H4 (cell line): ENCODE measurements around the gene BCAP31. TPM values are rescaled to one million over a fixed set of nuclear protein-coding genes. Genes with fewer than 3 reads are reported as not detected.
"Not testable (repeated sequence)": the region's sequence is repeated elsewhere in the genome, so short reads cannot be mapped to it uniquely, and the experiment has no call there.

Experiments used
- DNase-seq: peaks from one replicate; pipeline ENCODE4 v3.0.0-alpha.2; 2015; ENCODE audit warnings: low spot score
- total RNA-seq: library from RNA; depleted of rRNA; stranded (reverse); fragments of >200 nt; shearing (Covaris generic); gene quantifications from 2 replicates; pipeline ENCODE4 v1.2.3, GENCODE V29; 2014

Gene BCAP31
- total RNA-seq, 1 experiment from 2014 or later, result 264 TPM

DNA sequence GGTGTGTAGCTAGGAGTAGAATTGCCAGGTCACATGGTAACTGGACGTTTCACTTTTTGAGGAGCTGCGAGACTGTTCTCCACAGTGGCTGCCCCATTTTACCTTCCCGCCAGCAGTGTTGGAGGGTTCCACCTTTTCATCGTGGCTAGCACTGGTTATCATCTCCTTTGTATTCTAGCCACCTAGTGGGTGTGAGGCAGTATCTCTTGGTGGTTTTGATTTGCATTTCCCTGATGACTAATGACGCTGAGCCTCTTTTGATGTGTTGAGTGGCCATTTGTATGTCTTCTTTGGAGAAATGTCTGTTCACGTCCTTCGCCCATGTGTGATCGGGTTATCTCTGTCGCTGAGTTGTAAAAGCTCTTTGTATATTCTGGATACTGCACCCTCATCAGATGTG, 11.1 kb upstream of the BCAP31 start:
- DNase-seq, result no peak

DNA sequence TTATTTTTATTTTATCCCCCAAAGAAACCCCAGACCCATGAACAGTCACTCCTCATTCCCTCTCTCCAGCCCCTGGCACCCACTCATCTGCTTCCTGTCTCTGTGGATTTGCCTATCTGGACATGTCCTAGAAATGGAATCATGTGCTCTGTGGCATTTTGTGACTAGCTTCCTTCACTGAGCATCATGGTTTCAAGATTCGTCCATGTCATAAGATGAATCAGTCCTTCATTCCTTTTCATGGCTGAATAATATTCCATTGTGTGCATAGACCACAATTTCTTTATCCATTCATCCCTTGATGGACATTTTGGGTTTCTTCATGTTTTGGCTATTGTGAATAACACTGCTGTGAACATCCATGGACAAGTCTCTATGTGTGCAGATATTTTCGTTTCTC, 10.7 kb upstream of the BCAP31 start:
- no peak for DNase-seq

DNA sequence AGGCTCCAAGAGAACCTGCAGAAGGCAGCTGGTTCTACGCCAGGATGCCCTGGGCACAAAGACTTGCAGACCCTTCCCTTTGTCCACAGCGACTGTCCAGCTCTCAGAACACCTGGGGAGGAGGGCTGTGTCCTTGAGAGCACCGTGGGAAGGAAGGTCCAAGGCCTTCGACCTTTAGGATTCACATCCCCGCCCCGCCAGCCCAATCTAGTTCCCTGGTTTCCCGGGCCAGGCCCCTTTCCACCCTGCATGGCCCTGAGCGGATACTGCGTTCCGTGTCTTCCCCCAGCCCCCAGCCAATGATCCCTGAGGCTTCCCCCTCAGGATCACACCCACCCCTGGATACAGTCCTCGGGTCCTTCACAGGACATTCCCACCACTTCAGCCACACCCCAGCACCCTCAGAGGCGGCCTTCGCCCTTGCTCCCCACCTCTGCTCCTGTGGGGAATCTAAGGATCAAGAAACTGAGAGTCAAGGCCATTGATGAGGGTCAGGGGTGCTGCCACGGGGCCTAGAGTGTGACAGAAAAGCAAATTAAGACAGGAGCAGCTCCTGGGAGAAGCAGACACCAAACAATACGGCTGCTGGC, 9.6 kb upstream of the BCAP31 start:
- no peak for DNase-seq

DNA sequence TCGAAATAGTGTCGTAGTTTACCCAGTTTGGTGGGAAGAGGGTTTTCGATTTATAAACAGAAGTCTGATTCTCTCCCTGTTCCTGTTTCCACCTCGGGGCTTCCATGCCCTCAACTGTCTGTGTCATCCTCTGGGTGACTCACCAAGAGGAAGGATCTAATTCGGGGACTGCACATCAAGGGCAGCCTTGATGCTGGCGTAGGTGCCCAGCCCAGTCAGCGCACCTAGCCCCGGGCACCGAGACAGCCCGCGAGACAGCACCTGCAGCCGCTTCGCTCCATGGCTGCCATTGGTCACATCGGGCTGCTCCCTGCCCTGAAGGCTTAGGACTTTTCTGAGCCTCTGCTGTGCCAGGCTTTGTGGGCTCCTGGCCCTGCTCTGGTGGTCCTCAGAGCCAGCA, 8.2 kb upstream of the BCAP31 start:
- no peak for DNase-seq

DNA sequence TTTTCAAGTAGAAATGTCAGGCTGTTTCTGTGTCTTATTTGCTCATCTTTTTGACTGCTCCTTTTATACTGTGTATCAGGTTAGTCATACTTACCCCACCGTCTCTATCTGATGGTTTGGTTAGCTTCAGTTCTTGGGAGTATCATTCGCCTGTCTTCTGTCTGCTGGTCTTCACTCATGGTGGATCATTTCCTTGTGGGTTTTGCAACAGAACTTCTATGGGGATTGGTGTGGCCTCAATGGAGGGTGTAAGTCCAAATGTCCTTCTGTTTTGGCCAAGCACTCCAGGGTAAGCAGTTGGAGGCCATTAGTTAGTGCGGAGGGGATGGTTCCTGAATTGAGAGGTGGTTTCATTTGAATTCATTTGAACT, 7.6 kb upstream of the BCAP31 start:
- no peak for DNase-seq

DNA sequence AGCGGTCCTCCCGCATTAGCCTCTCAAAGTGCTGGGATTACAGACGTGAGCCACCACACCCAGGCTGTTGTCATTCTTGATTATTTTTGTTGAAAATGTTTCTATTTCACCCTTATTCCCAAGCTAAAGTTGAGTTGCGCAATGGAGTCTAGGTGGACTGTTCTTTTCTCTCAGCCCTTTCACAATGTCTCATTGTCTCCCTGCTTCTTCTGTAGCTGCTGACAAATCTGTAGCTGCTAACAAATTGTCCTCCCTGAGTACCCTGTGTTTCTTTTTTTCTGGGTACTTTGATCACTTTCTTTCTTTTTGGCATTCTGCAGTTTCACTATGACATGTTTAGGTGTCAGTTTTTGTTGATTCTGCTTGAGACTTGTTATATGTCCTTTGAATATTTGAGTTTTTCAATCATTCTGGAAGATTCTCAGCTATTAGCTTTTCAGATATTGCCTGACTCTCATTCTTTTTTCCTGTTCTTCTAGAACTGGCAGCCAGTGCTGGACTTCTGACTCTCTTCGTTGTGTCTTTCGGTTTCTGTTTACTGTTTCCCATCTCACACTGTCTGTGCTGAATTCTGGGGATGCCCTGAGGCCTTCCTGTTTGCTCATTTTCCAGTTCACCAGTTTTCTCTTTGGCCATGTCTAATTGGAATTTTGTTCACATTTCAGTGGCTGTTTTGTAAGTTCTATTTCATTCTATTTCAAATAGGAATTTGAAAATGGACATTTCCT, 7.1 kb upstream of the BCAP31 start:
- DNase-seq, result no peak

DNA sequence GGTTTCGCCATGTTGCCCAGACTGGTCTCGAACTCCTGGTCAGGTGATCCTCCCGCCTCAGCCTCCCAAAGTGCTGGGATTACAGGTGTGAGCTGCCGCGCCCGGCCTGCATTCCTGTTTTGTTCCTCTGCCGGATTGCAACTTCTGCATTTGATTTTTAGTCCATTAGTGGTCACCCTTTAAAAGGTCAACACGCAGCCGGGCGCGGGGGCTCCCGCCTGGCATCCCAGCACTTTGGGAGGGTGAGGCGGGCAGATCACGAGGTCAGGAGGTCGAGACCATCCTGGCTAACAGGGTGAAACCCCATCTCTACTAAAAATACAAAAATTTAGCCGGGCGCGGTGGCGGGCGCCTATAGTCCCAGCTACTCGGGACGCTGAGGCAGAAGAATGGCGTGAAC, 5.9 kb upstream of the BCAP31 start:
- not testable (repeated sequence) for DNase-seq

DNA sequence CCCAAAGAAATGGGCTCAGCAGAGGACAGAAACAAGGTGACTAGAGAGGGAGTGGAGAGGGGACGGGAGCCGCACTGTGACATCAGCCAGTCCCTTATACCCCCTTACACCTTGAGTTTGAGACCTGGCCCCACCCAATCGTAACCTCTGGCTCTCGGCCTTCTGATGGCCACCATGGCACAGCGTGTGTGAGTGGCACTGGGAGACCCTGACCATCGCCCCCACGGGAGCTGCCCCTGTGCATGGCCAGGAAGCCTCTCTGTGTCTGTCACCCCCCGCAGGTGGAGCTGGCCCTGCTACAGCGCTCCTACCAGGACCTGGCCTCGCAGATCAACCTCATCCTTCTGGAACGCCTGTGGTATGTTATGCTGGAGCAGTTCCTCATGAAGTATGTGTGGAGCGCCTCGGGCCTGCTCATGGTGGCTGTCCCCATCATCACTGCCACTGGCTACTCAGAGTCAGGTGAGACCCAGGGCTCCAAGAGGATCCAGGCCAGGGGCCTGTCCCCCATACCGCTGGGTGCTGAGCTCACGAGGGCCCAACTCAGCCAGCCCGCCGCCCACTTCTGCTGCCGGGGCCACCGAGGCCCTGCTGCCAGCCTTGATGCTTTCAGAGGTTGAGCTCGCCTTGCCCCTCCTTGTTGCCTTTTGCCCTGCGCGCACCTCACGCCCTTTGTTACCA, 4.9 kb upstream of the BCAP31 start:
- DNase-seq, result no peak

DNA sequence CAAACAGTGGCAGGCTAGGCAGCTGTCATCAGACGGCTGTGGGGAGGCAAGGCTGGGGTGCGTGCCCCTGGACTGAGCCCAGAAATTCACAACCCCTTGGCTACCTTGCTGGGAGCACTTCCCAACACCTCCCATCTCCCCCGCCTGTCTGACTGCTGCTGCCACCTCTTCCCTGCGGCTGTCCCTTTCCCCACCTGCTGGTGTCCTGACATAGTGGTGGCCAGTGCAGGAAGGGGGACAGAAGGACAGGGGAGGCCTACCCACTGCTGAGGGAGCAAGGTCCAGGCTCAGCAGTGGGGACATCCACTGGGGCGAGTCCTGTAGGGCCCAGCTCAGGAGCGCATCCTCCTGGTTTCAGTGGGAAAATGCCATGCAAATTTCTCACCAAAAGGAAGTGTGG, 3.9 kb upstream of the BCAP31 start:
- no peak for DNase-seq

DNA sequence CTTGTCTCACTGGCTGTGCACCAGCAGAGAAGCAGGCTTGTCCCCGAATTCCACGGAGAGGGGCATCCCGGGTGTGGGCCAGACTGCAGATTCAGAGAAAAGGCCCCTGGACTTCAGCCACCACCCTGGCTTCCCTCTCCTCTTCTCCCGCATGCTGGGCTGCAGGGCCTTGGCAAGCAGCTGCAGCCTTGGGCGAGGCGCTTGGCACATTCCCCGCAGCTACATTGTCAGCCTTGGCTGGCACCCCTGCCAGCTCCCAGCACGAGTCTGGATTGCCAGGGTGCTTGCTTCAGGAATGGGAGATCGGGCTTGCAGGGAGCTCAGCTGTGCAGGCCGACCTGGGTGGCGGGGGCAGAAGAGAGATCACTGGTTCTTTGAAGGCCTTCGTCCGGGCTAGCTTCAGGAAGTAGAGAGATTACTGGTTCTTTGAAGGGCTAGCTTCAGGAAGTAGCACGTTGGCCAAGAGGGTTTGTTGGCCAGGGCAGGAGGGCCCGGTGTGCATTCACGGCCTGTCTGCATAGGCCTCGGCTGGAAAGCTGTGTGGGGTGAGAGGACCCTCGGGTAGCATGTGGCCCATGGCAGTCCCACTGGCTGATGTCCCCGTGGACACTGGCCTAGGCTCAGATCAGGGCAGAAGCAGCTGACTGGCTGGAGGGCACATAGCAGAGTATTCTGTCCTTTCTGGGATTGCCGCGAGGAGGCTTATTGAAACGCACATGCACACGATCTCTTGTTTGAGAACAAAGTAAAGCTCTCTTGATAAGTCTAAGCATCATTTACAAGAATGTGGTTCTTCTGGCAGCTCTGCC, 3.1 kb upstream of the BCAP31 start:
- peak; percentile 16 for DNase-seq

DNA sequence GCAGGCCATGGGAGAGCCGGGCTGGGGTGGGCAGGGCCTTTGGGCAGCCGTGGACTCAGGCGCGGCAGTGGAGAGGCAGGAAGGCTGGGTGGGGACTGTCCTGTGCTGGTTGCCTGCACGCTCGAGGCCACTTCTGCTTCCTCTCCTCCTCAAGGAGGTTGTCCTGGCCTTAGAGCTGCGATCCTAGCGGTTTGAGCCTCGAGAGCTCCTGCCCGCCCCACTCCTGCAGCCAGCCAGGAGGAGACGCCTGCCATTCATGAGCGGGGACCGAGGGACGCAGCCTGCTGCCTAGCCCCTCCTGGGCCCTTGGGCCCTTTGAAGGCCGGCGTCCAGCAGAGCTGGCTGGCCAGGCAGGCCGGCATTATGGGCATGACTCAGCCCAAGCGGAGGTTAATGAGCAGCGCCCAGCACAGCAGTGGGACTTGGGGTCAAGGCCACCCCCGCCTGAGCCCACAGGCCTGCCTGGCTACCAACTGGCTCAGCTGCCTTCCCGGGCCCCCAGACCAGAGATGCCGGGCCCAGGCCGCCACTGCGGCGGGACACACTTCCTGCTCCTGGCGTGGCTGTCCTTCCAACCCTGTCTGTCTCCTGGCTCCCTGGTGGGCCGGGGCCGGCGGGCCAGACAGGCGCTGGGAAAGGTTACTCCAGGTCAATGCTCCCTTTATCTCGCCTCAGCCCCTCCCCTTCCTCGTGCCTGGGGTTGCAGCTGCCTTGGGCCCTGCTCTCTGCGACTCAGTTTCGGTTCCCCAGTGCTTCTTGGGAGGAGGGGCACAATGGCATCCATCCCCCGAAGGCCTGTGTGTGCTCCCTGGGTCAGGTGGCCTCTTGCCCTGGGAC, 2.3 kb upstream of the BCAP31 start:
- DNase-seq, result peak; percentile 68

DNA sequence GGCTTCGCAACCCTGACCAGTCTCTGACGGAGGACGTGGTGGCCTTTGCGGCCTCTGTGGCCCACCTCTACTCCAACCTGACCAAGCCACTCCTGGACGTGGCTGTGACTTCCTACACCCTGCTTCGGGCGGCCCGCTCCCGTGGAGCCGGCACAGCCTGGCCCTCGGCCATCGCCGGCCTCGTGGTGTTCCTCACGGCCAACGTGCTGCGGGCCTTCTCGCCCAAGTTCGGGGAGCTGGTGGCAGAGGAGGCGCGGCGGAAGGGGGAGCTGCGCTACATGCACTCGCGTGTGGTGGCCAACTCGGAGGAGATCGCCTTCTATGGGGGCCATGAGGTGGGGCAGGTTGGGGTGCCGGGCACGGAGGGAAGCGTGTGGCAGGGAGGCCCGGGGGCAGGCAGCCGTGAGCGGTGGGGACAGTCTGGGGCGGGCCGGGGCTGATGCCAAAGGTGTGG, 1.7 kb upstream of the BCAP31 start:
- no peak for DNase-seq

DNA sequence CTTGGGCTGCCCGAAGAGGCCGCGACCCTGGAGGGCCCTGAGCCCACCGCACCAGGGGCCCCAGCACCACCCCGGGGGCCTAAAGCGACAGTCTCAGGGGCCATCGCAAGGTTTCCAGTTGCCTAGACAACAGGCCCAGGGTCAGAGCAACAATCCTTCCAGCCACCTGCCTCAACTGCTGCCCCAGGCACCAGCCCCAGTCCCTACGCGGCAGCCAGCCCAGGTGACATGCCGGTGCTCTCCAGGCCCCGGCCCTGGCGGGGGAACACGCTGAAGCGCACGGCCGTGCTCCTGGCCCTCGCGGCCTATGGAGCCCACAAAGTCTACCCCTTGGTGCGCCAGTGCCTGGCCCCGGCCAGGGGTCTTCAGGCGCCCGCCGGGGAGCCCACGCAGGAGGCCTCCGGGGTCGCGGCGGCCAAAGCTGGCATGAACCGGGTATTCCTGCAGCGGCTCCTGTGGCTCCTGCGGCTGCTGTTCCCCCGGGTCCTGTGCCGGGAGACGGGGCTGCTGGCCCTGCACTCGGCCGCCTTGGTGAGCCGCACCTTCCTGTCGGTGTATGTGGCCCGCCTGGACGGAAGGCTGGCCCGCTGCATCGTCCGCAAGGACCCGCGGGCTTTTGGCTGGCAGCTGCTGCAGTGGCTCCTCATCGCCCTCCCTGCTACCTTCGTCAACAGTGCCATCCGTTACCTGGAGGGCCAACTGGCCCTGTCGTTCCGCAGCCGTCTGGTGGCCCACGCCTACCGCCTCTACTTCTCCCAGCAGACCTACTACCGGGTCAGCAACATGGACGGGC, 1.0 kb upstream of the BCAP31 start:
- DNase-seq, result no peak

DNA sequence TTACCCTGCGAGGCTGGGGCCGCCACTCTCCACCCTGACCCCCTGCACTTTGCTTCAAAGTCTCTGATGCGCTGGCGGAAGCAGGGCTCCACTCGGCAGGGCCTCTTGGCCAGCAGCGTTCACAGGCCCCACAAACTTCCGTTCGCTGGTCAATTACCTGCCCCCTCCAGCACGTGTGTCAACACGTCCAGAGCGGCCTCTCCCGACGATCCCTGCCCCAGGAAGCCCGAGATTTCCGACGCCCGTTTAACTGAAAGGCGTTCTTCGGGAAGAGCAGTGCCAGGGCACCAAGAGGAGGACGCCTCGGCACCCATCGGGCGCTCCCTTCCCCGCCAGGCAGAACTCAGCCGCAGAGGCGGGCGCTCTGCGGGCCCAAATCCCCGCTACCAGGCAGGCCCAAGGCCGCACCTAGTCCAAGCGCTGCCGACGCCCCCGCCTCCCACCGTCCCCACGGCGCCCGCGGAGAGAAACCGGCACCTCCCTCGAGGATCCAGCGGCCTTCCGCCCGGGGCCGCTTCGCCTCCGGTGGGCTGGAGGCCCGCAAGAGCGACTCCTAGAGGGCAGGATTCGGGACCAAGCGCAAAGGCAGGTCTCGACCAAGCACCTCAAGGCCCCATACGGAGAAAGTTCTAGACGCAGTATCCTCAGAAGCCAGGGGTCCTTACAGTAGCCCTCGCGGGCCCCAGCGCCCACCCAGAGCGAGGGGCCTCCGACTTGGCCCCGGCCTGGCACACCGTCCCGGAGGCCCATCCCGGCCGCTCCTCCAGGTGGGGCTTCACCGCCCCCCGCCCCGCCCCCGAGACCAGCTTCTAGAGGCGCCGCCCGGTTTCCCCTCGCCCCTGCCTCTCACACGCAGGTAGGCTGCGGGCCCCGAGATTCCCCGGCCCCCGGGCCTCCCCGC, 586 bp downstream of the BCAP31 start:
- DNase-seq, result peak; percentile 37

DNA sequence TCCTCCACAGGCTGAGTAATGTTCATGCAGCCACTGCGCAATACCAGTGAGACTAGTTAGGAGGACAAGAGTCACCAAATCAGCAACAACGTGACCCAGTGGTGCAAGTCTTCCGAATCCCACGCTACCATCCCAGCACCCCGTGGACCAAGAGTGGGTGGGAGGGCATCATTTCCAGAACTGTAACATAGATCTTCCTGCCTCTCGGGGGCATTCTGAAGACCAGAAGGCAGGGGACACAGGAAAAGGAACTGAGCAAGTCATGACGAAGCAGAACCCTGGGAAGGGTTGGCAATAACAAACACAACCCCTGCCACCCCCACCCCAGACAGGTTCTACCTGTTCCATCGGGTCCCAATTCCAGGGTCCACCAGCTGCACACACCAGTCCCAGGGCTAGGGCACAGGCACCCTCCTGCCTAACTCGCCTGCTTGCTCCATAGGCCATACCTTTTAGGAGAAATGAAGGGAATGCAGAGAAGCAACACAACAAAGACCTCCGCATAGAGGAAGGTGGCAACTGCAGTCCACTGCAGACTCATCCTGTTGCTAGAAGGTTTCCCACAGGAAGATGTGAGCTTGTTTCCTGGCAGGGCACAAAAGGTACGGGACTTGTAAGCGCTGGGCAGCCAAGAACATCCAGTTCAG, 1.4 kb downstream of the BCAP31 start:
- DNase-seq, result no peak

DNA sequence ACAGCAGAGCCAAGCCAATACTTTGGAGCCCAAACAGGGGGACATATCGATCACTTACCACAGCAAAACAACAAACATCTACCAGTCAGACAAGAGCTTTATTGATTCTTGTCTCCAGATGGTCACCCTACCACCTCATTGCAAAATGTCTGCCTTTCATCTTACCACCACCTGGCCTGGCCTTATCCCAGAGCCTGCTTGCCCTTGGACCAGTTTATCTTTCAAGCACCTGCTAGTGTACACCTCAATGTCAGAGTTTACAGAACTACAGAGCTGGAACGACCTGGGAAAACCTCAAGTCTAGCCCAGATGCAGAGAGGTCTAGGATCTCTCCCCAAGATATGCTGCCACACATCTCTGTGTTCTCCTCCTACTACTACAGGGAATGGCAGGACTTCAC, 4.5 kb downstream of the BCAP31 start:
- DNase-seq, result no peak

DNA sequence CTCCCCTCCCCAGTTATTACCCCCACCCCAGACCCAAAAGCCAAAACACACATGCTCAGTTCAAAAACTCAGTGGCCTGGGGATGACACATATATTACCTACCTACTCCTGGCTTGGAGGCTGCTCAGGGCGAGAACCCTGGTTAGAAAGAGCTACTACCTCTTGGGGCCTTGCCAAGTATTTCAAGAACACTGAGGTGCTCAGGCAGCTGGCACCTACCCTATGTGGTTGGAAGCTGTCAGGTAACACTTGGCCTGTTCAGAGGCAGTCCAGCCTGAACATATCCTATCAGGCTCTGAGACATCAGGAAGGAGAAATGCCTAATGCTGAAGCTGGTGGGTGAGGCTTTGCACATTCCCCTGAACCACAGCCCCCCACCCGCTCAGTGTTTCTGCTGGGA, 4.9 kb downstream of the BCAP31 start:
- DNase-seq, result no peak

DNA sequence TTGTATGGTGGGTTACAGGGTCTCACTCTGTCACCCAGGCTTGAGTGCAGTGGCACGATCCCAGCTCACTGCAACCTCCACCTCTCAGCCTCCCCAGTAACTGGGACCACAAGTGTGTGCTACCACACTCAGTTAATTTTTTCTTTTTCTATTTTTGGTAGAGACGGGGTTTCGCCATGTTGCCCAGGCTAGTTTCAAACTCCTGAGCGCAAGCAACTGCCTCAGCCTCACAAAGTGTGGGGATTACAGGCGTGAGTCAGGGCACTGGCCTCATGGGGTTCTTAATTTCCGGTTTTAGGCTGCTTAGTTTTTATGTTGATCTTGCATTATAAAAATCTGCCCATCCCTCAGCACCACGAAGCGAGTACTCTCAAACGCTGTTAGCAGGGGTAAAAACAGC, 6.7 kb downstream of the BCAP31 start:
- DNase-seq, result no peak

DNA sequence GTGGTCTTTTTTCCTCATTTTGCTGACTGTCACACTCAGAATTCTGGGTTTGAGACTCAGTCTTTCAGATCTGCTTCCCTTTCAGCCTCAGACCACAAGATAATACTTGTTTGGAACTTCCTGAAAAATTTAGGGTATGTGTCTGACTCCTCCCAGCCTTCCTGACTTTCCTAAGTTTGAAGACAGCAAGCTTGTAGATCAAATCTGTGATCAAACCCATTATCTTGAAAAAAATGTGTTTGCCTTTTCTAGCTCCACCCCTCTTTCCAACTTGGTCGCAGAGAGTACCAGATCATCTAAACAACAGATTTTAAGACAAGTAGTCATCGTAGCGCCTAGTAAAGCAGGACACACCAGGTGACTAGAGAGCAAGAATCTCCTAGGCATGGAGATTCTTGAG, 9.9 kb downstream of the BCAP31 start:
- DNase-seq, result no peak
